HG03571 (cell line): ENCODE results near the gene GRK6.

Experiments
- ATAC-seq: cut with Tn5 transposase; IDR thresholded peaks from one replicate; pipeline ENCODE4 v1.9.1; 2021; ENCODE audit not compliant: unreplicated experiment

The GRK6 gene

GRCh38 chr5:177425801-177426565, 493 bp upstream of the GRK6 start:
- ATAC-seq = peak; percentile 75

- ATAC-seq = no peak
Measured at GRCh38 chr5:177427211-177427822, 841 bp downstream of the GRK6 start.

DNA sequence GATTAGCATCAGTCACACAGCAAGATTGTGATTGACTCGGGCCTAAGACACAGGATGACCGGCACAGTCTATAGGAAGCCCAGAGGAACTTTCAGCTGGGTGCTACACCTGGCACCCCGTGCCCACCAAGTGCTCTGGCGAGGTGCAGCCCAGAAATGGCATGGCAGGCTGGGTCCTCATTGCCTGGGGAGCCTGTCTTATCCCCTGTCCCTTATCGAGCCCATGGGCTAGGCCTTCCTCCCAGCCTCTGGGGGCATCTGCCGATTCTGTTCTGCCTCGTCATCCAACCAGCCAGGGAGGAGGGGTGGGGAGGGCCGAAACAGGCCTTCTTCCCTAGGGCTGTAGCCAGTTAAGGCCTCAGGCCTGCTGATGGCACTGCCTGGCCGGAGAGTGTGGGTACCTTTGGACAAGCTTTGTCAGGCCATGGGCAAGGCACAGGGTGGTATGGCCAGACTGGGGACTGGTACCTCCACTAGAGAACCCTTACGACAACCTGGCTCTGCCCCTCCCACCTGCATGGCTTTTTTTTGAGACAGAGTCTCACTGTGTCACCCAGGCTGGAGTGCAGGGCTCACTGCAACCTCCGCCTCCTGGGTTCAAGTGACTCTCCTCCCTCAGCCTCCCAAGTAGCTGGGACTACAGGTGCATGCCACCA, 1.6 kb downstream of the GRK6 start:
- no peak for ATAC-seq

GRCh38 chr5:177428574-177429217, 2.2 kb downstream of the GRK6 start:
- no peak for ATAC-seq

DNA sequence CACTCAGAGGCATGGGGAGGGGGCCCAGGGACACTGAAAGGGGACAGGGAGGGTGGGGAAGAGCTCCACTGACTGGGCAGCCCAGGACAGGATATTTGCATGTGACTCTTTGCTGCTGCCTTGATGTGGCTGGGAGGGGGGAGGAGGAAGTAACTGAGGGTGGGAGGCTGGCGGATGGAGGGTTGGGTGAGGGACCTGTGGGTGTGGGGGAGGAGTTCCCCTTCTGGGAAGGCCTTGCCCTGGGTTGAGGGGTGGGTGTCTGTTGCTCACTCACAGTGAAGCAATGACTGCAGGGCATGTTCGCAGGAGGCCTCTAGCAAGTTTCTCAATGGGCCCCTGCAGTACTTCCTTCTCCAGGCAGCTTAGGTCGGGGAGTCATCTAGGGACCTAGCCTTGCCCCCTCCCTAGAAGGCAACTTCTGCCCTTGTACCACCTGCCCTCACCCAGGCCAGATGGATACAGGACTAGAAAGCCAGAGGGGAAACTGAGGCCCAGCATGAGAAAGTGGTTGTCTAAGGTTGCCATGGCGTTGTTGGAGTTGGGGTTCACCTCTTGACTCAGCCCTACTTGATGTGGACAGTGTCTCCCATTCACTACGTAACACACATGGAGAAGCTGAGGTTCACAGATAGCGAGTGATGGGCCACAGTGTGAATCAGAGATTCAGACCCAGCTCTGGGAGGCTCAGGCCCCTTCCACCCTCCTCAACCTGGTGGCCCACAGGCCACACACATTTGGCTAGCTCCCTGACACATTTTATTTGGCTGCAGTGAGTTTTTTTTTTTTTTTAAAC, 3.0 kb downstream of the GRK6 start:
- no peak for ATAC-seq

DNA sequence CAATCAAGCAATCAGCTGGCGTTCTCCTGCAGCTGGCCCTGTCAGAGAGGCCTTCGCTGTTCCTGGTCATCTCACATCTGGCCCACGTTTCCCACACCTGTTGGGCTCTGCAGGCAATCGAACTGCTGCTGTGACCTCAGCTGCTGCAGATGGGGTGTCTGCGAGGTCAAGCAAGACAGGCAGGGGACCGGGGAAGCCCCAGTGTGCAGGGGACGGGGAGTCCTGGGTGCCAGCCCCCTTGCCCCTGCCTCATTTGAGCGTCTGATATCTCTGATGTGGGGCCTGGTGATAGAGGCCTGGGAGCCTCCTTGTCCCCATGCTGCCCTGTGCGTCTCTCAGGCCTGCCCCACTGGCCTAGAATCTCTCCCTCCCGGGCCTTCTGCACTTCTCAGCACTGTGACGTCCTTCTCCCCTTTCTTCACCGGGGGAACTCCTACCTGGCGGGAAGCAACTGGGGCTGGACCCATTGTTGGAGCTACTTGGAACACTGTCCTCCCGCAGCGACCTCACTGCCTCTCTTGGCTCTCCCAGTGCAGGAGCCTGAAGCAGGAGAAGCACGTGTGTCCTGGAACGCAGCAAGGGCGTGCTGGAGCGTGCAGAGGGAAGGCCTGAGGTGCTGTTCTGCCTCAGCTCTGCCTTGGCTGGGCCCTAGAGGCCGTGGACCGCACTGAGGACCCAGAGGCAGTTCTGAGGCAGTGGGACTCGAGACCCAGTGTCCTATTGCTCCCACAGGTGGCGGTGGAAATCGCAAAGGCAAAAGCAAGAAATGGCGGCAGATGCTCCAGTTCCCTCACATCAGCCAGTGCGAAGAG, 3.9 kb downstream of the GRK6 start:
- no peak for ATAC-seq

DNA sequence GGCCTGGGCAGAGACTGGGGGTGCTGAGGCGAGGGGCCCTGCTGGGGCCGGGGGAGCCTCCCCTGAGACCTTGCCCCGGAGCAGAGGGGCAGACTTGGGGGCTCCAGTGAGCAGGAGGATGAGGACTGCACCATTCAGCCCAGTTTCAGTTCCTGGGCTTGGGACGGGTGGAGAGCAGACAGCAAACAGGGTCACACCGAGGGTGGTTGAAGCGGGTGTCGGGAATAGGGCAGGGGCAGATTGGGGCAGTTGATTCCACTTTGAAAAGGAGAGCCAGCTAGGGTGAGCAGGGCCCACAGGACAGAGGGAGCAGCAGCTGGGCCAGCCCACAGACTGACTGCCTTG, 4.5 kb downstream of the GRK6 start:
- ATAC-seq = no peak

GRCh38 chr5:177431317-177432142, 5.1 kb downstream of the GRK6 start:
- peak; percentile 55 for ATAC-seq

DNA sequence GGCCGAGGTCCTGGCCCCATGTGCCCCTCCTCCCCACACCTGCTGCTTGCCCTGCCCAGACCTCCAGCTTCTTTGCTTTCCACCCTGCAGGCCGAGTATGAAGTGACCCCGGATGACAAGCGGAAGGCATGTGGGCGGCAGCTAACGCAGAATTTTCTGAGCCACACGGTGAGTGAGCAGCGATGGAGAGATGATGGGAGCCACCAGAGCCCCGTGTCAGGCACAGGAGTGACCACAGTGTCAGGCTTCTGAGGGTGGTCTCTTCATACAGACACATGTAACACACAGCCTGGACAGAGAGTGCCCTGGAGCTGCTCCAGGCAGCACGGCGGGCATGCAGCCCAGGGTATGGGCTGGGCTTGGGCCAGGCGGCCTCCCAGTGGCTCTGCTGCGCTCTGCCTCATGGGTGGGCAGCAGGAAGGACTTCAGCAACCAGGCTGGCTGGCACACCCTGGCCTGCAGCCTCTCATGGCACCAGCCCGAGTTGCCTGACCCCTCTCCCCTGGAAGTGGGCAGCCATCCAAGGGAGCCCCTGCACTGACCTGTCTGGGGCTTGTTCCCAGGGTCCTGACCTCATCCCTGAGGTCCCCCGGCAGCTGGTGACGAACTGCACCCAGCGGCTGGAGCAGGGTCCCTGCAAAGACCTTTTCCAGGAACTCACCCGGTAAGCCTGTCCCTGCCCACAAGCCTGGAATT, 5.8 kb downstream of the GRK6 start:
- no peak for ATAC-seq

DNA sequence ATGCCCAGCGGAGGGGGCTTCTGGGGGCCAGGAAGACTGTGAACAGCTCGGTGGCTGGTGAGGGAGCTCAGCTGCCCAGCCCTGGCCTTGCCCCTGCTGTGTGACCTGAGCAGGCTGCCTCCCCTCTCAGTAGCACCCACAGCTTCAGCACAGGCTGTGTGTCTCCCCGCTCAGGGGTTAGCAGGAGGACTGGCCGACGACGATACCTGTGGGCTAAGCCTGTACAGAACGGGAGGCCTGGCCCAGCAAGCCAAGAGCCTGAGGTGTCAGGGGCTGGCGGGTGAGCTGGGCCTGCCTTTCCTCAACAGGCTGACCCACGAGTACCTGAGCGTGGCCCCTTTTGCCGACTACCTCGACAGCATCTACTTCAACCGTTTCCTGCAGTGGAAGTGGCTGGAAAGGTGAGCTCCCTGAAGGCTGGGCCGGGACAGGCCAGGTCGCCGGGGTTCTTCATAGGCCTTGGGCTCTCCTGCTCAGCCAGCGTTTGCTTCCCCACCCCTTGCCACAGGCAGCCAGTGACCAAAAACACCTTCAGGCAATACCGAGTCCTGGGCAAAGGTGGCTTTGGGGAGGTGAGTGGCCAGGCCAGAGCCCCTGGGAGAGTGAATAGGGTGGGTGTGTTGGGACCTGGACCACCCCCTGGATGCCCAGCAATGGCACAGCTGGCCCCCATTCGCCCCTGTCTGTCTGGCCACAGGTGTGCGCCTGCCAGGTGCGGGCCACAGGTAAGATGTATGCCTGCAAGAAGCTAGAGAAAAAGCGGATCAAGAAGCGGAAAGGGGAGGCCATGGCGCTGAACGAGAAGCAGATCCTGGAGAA, 6.6 kb downstream of the GRK6 start:
- no peak for ATAC-seq

DNA sequence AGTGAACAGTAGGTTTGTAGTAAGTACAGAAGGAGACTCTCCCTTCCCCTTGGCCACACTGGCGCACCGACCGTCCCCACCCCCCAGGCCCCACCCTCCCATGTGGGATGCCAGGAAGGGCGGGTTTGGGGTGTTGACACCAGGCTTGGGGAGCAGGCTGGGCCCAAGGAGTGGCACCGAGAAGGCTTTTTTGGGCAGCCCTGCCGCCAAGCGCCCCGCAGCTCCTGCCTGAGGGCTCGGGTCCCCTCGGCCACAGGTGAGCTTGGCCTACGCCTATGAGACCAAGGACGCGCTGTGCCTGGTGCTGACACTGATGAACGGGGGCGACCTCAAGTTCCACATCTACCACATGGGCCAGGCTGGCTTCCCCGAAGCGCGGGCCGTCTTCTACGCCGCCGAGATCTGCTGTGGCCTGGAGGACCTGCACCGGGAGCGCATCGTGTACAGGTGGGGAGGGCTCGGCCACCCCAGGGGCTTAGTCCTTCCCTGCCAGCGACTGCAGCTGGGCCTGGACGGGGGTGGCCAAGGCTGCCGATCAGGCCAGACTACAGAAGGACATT, 7.3 kb downstream of the GRK6 start:
- ATAC-seq = no peak

DNA sequence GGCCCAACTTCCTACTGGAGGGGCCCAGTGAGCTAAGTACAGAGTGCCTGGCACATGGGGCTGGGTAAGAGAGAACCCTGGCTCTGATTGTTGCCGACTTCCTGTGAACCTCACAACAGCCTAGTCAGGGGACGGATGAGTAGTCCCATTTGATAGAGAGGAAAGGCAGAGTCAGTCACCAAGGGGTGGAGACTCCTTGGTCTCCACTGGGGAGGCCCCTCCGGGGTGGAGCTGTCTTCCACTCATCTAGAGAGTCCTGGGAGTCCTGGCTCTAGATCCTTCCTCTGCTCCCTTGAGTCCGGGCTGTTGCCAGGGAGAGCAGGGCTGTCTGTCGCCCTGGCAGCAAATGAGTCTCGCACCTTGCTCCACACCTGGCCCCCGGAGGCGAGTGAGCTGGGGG, 8.0 kb downstream of the GRK6 start:
- ATAC-seq = no peak

DNA sequence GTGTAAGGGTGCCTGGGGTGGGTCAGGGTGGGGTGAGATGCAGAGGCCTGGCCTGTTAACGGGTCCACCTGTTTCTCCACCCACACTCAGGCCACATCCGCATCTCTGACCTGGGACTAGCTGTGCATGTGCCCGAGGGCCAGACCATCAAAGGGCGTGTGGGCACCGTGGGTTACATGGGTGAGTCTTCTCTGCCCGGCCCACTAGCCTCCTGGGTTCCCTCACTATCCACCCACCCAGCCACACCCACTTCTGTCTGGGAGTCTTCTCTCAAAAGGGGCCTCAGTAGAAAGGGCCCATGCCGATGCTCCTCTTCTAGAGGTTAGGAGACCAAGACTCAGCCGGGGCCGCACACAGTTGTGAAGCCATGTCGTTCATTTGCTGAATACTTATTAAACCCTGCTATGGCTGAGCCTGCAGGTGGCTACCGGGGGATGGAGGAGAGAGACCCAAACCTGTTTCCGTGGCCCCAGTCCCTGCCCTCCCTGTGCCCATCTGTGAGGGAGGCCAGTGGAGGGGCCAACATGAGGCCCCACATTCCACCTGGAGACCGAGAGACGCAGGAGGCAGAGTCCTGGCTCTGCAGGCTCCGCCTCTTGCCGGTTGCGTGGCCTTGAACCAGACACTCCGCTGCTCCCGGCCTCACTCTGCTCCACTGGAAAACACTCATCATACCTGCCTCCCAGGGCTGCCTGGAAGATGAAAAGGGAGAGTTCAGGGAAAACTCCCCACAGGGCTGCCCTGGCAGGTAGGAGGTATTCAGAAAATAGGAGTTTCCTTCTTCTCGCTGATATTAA, 8.7 kb downstream of the GRK6 start:
- no peak for ATAC-seq

DNA sequence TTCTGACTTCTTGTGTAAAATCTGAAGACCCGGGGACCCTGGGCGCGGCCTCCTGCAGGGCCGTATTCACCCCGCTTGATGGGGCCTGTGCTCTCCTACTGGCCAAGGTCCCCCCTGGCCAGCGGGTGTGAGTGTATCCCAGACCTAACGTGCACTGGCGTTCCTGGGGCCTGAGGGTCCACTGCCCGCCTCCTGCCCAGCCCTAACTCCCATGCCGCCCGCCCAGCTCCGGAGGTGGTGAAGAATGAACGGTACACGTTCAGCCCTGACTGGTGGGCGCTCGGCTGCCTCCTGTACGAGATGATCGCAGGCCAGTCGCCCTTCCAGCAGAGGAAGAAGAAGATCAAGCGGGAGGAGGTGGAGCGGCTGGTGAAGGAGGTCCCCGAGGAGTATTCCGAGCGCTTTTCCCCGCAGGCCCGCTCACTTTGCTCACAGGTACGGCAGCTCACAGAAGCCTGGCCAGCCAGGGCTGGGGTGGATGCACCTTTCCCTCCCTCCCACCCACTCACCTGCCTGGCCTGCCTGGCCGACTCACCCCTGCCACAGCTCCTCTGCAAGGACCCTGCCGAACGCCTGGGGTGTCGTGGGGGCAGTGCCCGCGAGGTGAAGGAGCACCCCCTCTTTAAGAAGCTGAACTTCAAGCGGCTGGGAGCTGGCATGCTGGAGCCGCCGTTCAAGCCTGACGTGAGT, 9.5 kb downstream of the GRK6 start:
- ATAC-seq = no peak

- ATAC-seq = no peak
Measured at GRCh38 chr5:177437623-177438022, 11.1 kb downstream of the GRK6 start.

- ATAC-seq = no peak
Measured at GRCh38 chr5:177438468-177438867, 12.0 kb downstream of the GRK6 start.
